ENCODE results near the gene RHOG.

Gene RHOG

GRCh38 chr11:3841426-3842350, 929 bp upstream of the RHOG start:
- peak; percentile 91 for DNase-seq (ENCODE audit: low read depth)
- TF ChIP-seq CTCF (conservative IDR thresholded peaks at IDR 0.05; ENCODE audit: low read depth, low read length) = peak; percentile 82
- H3K4me3 ChIP-seq (ENCODE audit: low read depth, low read length) = peak overlapping the region; percentile 74

GRCh38 chr11:3840004-3840869, 522 bp downstream of the RHOG start:
- no peak for TF ChIP-seq CTCF (conservative IDR thresholded peaks at IDR 0.05; ENCODE audit: low read depth, low read length)
- no peak for DNase-seq (ENCODE audit: low read depth)

GRCh38 chr11:3838504-3838903, 2.3 kb downstream of the RHOG start:
- no peak for TF ChIP-seq CTCF (conservative IDR thresholded peaks at IDR 0.05; ENCODE audit: low read depth, low read length)
- no peak overlapping the region for H3K4me3 ChIP-seq (ENCODE audit: low read depth, low read length)
- no peak for DNase-seq (ENCODE audit: low read depth)

More at GRCh38 chr11:3840004-3840869, 522 bp downstream of the RHOG start:
- peak overlapping the region; percentile 74 for H3K4me3 ChIP-seq (ENCODE audit: low read depth, low read length)

GRCh38 chr11:3837793-3838192, 3.0 kb downstream of the RHOG start:
- TF ChIP-seq CTCF (conservative IDR thresholded peaks at IDR 0.05; ENCODE audit: low read depth, low read length) = no peak
- H3K4me3 ChIP-seq (ENCODE audit: low read depth, low read length) = no peak overlapping the region
- peak; percentile 33 for DNase-seq (ENCODE audit: low read depth)

GRCh38 chr11:3836903-3837302, 3.9 kb downstream of the RHOG start:
- no peak for TF ChIP-seq CTCF (conservative IDR thresholded peaks at IDR 0.05; ENCODE audit: low read depth, low read length)
- no peak overlapping the region for H3K4me3 ChIP-seq (ENCODE audit: low read depth, low read length)
- DNase-seq (ENCODE audit: low read depth) = no peak

- no peak for DNase-seq (ENCODE audit: low read depth)
- H3K4me3 ChIP-seq (ENCODE audit: low read depth, low read length) = no peak overlapping the region
- no peak for TF ChIP-seq CTCF (conservative IDR thresholded peaks at IDR 0.05; ENCODE audit: low read depth, low read length)
Measured at GRCh38 chr11:3835751-3836150, 5.0 kb downstream of the RHOG start.

All from choroid plexus epithelial cell (primary cell).